Measurements from ENCODE around the gene SPRR2F. TPM values are rescaled to one million over a fixed set of nuclear protein-coding genes. Genes with fewer than 3 reads are reported as not detected.
"Not testable (repeated sequence)": the region's sequence is repeated elsewhere in the genome, so short reads cannot be mapped to it uniquely, and the experiment has no call there.

Gene SPRR2F, protein sequence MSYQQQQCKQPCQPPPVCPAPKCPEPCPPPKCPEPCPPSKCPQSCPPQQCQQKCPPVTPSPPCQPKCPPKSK
- not detected in 2 replicates for total RNA-seq
- not detected for polyA plus RNA-seq (2012)

DNA sequence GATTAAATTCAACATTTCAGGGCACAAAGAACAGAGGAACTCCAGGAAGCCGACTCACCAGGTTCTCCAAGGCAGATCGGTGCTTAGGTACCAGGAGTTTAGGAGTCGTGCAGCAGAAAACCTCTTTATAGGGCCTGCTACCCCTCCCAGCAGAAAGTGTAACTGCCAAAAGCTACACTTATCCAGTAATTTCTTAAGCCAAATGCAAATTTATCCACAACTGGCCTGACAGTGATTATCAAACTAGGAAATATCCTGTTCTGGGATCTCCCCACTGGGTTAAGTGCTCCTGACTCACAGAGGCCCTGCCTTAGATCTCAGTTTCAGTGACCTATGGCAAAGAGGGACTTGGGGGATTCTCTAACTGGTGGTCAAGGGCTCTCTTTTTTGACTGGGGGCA is at the start of gene SPRR2F:
TSS of gene SPRR2F (minus strand) at position 101 of the 400 bp plus-strand sequence. CDS start 783 bp downstream, outside the sequence.
- no peak for DNase-seq (ENCODE audit: low read depth)

DNA sequence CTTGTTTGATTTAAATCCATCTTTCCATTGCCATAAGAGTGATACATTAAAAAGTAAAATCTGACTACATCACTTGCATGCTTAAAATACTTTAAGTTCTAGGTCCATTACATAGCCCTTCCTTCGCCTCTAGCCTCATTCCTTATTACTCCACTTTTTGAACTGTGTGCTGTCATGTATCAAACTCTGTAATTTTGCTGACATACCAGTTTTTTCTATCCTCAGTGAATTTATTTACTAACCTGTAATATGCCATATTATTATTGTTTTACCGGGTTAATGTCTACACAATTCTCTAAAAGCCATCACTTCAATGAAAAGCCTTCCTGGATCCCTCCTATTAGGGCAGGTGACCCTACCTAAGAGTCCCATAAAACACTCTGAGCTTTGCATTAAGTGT is 42.2 kb upstream of the SPRR2F start:
- no peak for DNase-seq (ENCODE audit: low read depth)

DNA sequence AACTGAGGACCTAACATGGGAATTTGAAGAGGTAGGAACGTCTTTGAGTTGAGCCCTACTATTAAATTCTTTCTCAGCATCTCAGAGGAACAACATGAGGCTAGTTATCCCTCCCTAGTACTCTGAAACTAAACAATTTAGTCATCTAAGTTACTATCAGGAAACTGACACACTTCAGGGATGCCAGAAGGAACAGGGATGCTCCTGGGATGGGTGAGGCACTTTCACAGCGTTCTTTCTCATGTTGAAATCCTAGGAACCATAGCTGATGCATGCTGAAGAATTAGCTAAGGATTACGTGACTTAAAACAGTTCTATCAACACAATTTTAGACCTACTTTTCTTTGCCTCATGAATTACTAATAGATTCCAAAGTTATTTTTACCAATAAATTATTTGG is 39.2 kb upstream of the SPRR2F start:
- no peak for DNase-seq (ENCODE audit: low read depth)

DNA sequence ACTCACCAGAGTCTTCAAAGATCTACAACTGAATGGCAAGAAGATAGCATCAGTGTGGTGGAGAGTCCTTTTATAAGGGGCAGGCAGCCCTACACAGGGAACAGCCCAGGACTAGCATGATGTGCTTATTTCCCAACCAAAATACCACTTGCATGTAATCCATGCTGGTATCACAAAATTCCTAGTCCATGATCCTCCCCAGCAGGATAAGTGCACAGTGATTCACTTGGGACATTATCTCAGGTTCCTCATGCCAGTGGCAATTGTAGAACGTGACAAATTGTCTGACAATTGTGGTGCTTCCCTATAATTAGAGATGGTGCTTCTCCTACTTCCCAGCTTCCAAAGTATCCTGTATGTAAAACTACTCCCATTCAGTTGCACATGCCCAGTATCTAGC is 37.5 kb upstream of the SPRR2F start, which contains the start of gene SPRR2G:
TSS of gene SPRR2G (minus strand) at position 45 of the 400 bp plus-strand sequence. CDS start 780 bp downstream, outside the sequence.
- no peak for DNase-seq (ENCODE audit: low read depth)

DNA sequence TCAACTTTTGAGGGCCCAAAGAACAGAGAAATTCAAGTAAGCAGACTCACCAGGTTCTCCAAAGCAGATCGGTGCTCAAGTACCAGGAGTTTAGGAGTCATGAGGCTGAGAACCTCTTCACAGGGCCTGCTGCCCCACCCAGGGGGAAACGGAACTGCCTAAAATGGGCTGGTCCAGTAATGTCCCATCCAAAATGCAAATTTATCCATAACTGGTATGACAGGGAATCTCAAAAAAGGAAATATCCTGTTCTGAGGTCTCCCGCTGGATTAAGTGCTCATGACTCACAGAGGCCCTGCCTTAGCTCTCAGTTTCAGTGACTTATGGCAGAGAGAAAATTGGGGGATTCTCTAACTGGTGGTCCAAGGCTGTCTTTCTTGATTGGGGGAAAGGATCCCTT is 28.1 kb upstream of the SPRR2F start:
- no peak for DNase-seq (ENCODE audit: low read depth)

DNA sequence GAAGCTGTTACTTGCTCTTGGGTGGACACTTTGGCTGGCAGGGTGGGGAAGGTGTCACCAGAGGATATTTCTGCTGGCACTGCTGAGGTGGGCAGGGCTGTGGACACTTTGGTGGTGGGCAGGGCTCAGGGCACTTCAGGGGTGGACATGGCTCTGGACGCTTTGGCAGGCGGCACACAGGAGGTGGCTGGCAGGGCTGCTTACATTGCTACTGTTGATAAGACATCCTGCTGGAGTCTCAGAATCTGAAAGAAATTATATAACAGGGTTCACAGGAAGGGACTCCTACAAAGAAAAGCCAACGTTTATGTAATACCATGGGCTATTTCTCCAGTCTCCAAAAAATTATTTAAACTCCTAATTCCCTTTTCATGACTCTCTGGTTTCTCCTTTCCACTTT is 27.2 kb upstream of the SPRR2F start:
- DNase-seq (ENCODE audit: low read depth) = no peak

DNA sequence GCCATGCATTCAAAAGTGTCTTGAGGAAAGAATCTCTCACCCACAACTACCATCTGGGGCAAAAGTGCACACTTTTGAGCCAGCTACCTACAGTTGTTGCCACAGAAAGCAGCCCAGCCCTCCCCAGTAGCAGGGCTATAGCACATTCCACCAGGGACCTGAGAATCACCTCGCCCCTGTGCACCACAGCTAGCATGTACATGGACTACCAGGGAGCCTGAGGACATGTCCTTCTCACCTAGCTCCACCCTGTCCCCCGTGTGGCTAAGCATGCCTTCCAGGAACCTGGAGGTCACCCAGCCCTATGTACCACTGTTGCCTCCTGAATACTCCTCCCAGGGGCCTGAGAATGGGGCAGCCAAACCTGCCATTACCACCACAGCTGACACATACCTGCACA is 20.4 kb upstream of the SPRR2F start:
- DNase-seq (ENCODE audit: low read depth) = no peak

DNA sequence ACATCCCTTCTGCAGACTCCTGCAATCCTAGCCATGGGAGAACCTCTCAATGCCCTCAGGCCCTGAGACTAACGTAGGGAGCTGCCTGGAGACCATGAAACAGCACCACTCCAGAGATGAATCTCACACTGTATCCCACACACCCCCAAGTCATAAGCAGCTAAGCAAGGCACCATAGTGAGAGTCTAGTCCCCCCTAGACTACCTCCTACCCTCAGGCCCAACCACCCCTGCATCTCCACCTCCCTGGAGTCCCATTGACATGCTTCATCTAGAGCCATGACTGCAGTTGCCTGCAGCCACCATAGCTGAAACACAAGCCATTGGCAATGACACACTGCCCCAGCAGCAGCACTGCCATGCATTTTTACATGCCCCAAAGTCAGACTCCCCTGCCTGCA is 20.0 kb upstream of the SPRR2F start:
- DNase-seq (ENCODE audit: low read depth) = no peak

DNA sequence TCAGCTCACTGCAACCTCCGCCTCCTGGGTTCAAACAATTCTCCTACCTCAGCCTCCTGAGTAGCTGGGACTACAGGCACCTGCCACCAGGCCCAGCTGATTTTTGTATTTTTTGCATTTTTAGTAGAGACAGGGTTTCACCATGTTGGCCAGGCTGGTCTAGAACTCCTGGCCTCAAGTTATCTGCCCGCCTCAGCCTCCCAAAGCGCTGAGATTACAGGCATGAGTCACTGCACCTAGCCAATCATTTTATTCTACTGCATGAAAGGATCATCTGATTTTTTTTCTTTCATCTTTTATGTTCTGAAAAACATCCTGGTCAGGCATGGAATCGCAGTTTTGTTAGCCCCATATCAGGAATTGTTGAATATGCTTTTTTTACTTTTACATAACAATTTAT is 15.4 kb upstream of the SPRR2F start:
- DNase-seq (ENCODE audit: low read depth) = not testable (repeated sequence)

DNA sequence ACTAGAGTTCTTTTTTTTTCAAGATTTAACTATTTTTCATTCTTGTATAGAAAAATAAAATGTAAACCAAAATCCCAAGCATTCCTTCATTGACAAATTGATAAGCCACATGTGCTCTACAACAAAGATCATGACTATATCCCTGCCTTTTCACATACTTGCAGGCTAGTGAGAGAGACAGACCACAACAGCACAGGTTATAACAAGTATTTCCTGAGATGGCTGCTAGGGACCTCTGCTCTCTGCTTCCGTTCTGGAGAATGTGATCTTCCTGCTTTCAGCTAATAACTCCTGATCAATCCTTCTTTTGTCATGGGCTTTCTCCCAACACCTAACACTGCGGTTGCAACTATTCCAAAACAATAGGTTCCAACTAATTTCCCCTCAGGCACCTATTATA is 14.0 kb upstream of the SPRR2F start:
- no peak for DNase-seq (ENCODE audit: low read depth)

DNA sequence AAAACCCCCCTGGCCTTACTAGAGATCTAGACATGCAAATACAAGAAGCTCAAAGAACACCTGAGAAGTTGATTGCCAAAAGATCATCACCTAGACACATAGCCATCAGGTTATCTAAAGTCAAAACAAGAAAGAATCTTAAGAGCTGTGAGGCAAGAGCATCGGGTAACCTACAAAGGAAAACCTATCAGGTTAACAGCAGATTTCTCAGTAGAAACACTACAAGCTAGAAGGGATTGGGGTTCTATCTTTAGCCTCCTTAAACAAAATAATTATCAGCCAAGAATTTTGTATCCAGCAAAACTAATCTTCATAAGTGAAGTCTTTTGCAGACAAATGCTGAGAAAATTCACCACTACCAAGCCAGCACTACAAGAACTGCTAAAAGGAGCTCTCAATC is 12.2 kb upstream of the SPRR2F start:
- DNase-seq (ENCODE audit: low read depth) = no peak

DNA sequence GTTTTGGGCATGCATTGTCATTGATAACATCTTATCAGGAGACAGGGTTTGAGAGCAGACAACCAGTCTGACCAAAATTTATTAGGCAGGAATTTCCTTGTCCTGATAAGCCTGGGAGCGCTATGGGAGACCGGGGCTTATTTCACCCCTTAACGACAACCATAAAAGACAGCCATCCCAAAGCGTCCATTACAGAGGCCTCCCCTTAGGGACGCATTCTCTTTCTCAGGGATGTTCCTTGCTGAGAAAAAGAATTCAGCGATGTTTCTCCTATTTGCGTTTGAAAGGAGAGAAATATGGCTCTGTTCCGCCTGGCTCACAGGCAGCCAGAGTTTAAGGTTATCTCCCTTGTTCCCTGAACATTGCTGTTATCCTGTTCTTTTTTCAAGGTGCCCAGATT is 10.5 kb upstream of the SPRR2F start:
- not testable (repeated sequence) for DNase-seq (ENCODE audit: low read depth)

DNA sequence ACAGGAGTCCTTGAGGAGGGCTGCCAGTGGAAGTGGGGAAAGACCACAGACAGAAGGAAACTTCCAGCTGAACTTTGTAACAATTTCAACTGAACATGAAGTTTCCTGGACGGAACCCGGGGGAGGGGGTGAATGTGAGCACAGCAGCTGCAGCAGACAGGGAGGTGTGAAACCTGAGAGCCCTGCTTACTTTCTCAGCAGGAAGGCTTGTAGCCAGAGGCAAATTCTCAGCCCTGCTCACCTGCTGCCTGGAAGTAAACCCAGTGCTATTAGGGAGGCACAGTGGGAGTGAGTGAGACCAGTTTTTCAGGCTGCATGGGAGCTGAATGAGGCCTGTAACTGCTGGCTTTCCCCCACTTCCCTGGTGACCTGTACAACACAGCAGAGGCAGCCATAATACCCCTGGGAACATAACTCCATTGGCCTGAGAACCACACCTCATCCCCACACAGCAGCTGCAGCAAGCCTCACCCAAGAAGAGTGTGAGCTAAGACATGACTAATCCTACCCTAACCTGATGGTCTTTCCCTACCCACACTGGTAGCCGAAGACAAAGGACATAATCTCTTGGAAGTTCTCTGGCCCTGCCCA is 9.6 kb upstream of the SPRR2F start:
- peak; percentile 43 for DNase-seq (ENCODE audit: low read depth)

DNA sequence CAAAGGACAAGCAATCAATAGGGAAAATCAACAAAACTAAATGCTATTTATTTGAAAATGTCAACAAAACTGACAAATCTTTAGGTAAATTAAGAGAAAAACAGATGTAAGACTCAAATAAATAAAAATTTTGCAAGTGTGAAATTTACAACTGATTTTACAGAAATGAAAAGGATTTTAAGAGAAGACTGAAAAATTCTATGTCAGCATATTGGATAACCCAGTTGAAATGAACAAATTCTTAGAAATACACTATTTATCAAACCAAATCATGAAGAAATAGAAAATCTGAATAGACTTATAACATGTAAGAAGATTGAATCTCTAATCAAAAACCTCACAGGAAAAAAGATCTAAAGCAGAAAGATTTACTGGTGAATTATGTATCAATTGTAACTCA is 7.6 kb upstream of the SPRR2F start:
- no peak for DNase-seq (ENCODE audit: low read depth)

DNA sequence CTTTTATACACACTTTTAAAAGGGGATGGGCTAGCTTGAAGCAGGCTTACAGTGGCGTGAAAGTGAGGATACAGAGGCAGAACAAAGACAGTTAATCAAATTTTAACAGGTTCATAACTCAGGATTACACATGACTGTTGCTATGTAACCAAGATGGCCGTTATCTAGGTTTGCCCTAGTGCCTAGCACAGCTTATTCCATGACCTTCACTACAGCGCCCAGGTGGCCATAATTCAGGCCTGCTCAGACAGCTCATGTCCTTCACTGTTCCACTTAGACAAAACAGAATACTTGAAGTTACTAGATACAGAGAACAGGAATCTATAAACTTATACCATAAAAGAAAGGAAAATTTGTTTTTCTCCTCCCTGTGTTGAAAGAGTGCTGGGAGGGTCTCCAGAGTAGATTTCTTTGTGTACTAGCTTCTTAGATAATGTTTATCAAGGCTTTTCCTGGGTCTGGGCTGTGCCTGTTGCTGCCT is 6.2 kb upstream of the SPRR2F start:
- no peak for DNase-seq (ENCODE audit: low read depth)

DNA sequence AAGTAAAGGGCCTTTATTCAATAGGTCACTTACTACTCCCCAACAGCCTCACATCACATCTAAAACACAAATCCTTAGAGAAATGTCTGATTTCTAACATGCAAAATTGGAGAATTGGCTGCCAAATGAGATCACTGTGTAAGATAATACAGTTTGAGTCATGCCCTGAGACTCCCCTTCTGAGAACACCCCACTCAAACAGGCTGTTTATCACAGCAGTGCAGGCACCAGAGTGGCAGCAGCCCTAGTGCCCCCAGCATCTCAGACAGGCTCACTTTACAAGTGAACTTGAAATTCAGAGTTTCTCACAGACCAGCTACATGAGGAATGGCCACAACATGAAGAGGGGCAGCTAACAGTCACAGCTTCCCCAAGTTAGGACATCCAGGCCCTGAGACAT is 1.9 kb upstream of the SPRR2F start:
- not testable (repeated sequence) for DNase-seq (ENCODE audit: low read depth)

DNA sequence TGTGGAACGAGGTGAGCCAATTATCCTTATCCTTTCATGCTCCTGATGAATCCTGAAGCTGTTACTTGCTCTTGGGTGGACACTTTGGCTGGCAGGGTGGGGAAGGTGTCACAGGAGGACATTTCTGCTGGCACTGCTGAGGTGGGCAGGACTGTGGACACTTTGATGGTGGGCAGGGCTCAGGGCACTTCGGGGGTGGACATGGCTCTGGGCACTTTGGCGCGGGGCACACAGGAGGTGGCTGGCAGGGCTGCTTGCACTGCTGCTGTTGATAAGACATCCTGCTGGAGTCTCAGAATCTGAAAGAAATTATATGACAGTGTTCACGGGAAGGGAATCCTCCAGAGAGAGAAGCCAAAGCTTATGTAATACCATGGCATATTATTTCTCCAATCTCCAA is 862 bp downstream of the SPRR2F start:
- not testable (repeated sequence) for DNase-seq (ENCODE audit: low read depth)

DNA sequence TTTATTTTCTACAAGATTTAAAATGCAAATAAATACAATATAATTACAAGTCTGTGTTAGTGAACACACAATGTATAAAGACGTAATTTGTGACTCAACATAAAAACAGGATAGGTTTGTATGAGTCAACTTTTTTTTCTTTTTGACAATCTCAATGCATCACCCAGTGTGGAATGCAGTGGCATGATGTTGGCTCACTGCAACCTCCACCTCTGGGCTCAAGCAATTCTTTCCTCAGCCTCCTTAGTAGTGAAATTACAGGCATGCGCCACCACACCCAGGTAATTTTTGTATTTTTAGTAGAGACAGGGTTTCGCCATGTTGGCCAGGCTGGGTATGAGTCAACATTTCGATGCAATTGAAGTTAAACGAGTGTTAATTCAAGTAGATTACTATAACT is 13.1 kb downstream of the SPRR2F start:
- no peak for DNase-seq (ENCODE audit: low read depth)

DNA sequence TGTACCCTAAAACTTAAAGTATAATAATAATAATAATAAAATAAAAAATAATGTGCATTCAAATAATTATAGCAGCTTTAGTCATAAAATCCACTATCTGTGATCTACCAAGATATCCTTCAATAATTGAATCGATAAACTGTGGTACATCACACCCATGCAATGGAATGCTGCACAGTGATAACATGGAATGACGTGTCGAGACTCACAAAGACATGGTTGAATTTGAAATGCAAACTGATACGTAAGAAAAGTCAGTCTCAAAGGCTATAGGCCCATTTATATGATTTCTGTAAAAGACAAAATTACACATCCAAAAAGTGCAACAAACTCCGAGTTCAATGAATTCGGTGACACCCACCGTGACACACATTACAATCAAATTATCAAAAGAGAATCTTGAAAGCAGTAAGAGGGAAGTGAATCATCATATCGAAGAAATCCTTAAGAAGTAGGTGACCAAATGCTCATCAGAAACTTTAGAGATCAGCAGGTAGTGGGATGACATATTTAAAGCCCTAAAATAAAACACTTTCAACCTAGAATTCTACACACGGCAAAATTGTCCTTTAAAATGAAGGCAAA is 13.8 kb downstream of the SPRR2F start:
- no peak for DNase-seq (ENCODE audit: low read depth)

DNA sequence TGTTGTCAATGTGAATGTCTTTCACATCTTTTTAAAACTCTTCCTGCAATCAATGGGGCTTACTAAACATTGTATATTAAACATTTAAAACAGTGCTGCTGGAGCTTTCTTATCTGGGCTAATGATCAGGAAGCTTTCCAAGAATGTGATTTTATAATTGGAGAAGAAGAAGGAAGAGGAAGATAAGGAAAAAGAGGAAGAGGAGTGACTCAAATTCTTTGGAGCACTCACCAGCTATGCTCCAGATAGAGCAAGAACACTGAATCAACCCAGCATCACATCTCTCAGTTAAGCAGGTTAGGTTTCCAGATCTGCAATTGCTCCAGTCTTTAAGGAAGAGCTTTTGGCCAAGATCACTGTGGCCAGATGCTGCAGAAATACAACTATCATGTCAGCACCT is 17.6 kb downstream of the SPRR2F start:
- no peak for DNase-seq (ENCODE audit: low read depth)

DNA sequence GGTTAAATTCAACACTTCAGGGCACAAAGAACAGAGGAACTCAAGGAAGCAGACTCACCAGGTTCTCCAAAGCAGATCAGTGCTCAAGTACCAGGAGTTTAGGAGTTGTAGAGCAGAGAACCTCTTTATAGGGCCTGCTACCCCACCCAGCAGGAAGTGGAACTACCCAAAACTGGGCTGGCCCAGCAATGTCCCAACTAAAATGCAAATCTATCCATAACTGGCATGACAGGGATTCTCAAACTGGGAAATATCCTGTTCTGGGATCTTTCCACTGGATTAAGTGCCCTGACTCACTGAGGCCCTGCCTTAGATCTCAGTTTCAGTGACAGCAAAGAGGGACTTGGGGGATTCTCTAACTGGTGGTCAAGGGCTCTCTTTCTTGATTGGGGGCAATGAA is 18.9 kb downstream of the SPRR2F start, which contains the start of gene SPRR2E:
TSS of gene SPRR2E (minus strand) at position 101 of the 400 bp plus-strand sequence. CDS start 775 bp downstream, outside the sequence.
- DNase-seq (ENCODE audit: low read depth) = no peak

DNA sequence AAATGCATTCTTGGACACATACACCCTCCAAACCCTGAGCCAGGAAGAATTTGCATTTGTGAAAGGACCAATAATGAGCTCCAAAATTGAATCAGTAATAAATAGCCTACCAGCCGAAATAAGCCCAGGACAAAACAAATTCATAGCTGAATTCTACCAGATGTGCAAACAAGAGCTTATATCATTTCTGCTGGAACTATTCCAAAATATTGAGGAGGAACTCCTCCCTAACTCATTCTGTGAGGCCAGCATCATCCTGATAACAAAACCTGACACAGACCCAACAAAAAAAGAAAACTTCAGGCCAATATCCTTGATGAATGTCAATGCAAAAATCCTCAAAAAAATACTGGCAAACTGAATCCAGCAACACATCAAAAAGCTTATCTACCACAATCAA is 25.7 kb downstream of the SPRR2F start:
- DNase-seq (ENCODE audit: low read depth) = no peak

DNA sequence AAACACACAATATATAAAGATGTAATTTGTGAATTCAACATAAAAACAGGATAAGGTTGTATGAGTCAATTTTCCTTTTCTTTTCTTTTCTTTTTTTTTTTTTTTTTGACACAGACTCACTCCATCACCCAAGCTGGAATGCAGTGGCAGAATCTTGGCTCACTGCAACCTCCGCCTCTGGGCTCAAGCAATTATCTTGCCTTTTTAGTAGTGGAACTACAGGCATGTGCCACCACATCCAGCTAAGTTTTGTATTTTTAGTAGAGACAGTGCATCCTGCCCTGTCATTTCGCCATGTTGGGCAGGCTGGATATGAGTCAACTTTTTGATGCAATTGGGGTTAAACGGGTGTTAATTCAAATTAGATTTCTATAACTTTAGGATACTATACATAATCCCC is 31.6 kb downstream of the SPRR2F start:
- DNase-seq (ENCODE audit: low read depth) = no peak

Measured in myocyte (in vitro differentiated cells).